Body of pancreas (tissue), 4 donors: ENCODE measurements around the gene DDX47. TPM values are rescaled to one million over a fixed set of nuclear protein-coding genes. Genes with fewer than 3 reads are reported as not detected.
"Not testable (repeated sequence)": the region's sequence is repeated elsewhere in the genome, so short reads cannot be mapped to it uniquely, and the experiment has no call there.

ENCODE experiments used
- ATAC-seq: fragments of 150-250 bp; one replicate; pipeline ENCODE4 v1.9.1; 2016
- DNase-seq, 4 donors: peaks; one replicate each; pipeline ENCODE4 v3.0.0-alpha.2; 2019
- H3K27ac ChIP-seq, 4 donors: fragments of 200-600 bp; sonication (generic); 1 replicate in 3 of 4; 2 replicates in 1 of 4; pipeline versions ENCODE4 v1.5.1 to v1.6.1; 2016 to 2019; ENCODE audit warnings: mild to moderate bottlenecking in 1 of 4, mixed read lengths in 1 of 4, moderate library complexity in 1 of 4
- H3K27me3 ChIP-seq, 2 donors: fragments of 200-600 bp; sonication (generic); one replicate each; pipeline ENCODE4 v1.6.0; 2016; ENCODE audit warnings: mild to moderate bottlenecking in 1 of 2
- H3K36me3 ChIP-seq, 2 donors: fragments of 200-600 bp; sonication (generic); replicated peaks in 1 of 2; 2 replicates each; pipeline ENCODE4 v1.5.1; 2016; ENCODE audit warnings: low read depth in 2 of 2; ENCODE audit not compliant: insufficient read depth in 1 of 2
- H3K4me1 ChIP-seq: fragments of 200-600 bp; sonication (generic); one replicate; pipeline ENCODE4 v1.6.0; 2016
- H3K4me3 ChIP-seq, 2 donors: fragments of 200-600 bp; sonication (generic); 1 replicate in 1 of 2; 2 replicates in 1 of 2; pipeline ENCODE4 v1.5.1; 2016 to 2019
- H3K9me3 ChIP-seq, 3 donors: fragments of 200-600 bp; sonication (generic); 1 replicate in 2 of 3; 2 replicates in 1 of 3; pipeline ENCODE4 v1.5.1; 2016
- POLR2A ChIP-seq, 3 donors: fragments of 450-650 bp; IDR thresholded peaks; one replicate each; pipeline ENCODE4 v1.6.1; 2016; ENCODE audit warnings: antibody characterized with exemption in 3 of 3, mild to moderate bottlenecking in 2 of 3
- WGBS, 2 donors: methylation state at CpG; one replicate each; pipeline ENCODE4 v1.1.5; 2017; 5-methylcytosine and 5-hydroxymethylcytosine counted together
- intact Hi-C: fragments of 100-400 bp; cut with DNase I; formaldehyde crosslinking; loops from one replicate; pipeline ENCODE4 v1.15.1; 2023
- total RNA-seq, 2 donors: library from RNA; depleted of rRNA; stranded (reverse); fragments of >200 nt; gene quantifications; one replicate each; pipeline ENCODE4 v1.1.0, GENCODE V29; 2016
- TF ChIP-seq, protein P1 (sequence below), 7 experiments: fragments of 450-650 bp in 4 of 7; fragments of 200-600 bp in 3 of 7; sonication (generic) in 3 of 7; IDR thresholded peaks; one replicate each; pipeline ENCODE4 v1.5.1; 2016 to 2019; ENCODE audit warnings: antibody characterized with exemption in 7 of 7

The DDX47 gene
- total RNA-seq, 2 donors from 2014 or later, result 32.4 to 59.7 TPM

DNA sequence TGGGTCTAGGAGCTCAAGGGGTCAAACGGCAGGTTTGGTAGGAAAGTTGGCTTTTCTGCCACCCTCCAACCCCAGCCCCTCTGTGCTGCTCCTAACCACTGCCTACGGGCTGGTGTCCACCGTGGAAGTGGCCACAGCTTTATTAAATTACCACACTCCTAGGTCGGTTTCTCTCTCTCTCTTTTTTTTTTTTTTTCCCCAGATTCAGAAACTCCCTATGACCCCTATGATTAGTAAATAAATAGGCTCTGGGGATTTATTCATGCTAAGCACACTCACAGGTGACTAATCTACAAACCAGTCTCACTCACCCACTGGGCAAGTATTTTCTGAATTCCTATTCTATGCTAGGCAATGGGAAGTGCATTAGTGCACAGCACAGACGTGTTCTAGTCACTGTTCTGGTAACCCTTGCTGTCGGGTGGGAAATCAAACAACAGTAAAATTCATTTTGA is 8.7 kb upstream of the DDX47 start:
- no peak for ATAC-seq
- H3K27ac ChIP-seq, result no peak overlapping the region
- H3K4me3 ChIP-seq, result no peak overlapping the region
- no peaks in the 10 kb centered on the region for H3K36me3 ChIP-seq
- no peaks in the 10 kb centered on the region for H3K9me3 ChIP-seq
- no peak for DNase-seq
- TF ChIP-seq, protein P1, sequence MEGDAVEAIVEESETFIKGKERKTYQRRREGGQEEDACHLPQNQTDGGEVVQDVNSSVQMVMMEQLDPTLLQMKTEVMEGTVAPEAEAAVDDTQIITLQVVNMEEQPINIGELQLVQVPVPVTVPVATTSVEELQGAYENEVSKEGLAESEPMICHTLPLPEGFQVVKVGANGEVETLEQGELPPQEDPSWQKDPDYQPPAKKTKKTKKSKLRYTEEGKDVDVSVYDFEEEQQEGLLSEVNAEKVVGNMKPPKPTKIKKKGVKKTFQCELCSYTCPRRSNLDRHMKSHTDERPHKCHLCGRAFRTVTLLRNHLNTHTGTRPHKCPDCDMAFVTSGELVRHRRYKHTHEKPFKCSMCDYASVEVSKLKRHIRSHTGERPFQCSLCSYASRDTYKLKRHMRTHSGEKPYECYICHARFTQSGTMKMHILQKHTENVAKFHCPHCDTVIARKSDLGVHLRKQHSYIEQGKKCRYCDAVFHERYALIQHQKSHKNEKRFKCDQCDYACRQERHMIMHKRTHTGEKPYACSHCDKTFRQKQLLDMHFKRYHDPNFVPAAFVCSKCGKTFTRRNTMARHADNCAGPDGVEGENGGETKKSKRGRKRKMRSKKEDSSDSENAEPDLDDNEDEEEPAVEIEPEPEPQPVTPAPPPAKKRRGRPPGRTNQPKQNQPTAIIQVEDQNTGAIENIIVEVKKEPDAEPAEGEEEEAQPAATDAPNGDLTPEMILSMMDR (IDR thresholded peaks at IDR 0.05), result no peak
- no peak for TF ChIP-seq POLR2A (IDR thresholded peaks at IDR 0.05)
- no peaks in the 10 kb centered on the region for H3K27me3 ChIP-seq
- intact Hi-C loops, result no loop called here
- H3K4me1 ChIP-seq, result no peaks in the 10 kb centered on the region
- 58 to 60% methylated on average over 6 of the region's 6 CpGs for WGBS, 2 donors

DNA sequence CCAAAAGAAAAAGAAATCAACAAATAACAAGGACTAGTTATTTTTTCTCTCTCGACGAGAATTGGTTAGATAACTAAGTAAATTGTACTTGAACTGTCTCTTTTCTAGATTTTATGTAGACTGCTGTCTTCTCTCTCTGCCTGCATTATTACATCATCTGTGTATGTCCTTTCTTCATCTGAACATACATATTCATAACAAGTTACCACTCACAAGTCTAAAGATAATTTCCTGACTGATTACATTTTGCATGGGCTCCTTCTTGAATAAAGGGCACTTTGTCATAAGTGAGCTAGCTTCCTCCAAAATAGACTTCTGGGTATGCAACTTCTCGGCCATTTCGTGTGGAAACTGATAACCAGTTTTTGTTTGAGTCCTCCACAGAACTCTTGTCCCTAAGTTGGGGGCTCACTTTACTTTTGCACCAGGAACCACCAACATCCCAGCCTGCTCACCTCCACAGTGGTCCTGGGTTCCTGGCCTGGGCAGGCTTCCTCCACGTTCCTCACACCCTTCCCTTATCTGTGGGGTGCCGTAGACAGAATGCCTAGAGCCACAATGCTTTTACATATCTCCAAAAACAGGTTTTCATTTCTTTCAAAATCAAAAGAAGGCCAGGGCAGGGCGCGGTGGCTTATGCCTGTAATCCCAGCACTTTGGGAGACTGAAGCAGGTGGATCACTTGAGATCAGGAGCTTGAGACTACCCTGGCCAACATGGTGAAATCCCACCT is 6.2 kb upstream of the DDX47 start:
- Histone ChIP-seq H3K4me3 (no peak overlapping the region), H3K27me3 (no peaks in the 10 kb centered on the region), H3K9me3 (no peaks in the 10 kb centered on the region), H3K36me3 (no peaks in the 10 kb centered on the region), H3K27ac (peak overlapping the region in 2 of 4 donors; percentile 26 to 71), H3K4me1 (peaks cover 8% of the 10 kb centered on the region)
- 71 to 74% methylated on average over 8 of the region's 8 CpGs for WGBS, 2 donors
- intact Hi-C loops, result no loop called here
- DNase-seq (no peak), ATAC-seq (no peak)
- TF ChIP-seq POLR2A (IDR thresholded peaks at IDR 0.05), result no peak

DNA sequence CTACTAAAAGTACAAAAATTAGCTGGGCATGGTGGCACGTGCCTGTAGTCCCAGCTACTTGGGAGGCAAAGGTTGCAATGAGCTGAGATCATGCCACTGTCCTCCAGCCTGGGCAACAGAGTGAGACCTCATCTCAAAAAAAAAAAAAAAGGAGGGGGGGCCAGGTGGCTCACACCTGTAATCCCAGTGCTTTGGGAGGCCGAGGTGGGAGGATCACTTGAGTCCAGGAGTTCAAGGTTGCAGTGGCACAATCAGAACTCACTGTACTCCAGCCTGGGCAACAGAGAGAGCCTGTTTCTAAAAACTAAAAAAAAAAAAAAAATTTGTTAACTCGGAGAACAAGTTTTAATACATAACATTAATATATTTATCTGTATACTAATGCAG is 5.6 kb upstream of the DDX47 start:
- DNase-seq, H3K9me3 ChIP-seq, H3K36me3 ChIP-seq, intact Hi-C loops, H3K4me3 ChIP-seq, H3K4me1 ChIP-seq, ATAC-seq, H3K27me3 ChIP-seq: not testable (repeated sequence)
- 57 to 71% methylated on average over 3 of the region's 3 CpGs for WGBS, 2 donors
- peak overlapping the region in 2 of 4 donors; percentile 26 to 71 for H3K27ac ChIP-seq

DNA sequence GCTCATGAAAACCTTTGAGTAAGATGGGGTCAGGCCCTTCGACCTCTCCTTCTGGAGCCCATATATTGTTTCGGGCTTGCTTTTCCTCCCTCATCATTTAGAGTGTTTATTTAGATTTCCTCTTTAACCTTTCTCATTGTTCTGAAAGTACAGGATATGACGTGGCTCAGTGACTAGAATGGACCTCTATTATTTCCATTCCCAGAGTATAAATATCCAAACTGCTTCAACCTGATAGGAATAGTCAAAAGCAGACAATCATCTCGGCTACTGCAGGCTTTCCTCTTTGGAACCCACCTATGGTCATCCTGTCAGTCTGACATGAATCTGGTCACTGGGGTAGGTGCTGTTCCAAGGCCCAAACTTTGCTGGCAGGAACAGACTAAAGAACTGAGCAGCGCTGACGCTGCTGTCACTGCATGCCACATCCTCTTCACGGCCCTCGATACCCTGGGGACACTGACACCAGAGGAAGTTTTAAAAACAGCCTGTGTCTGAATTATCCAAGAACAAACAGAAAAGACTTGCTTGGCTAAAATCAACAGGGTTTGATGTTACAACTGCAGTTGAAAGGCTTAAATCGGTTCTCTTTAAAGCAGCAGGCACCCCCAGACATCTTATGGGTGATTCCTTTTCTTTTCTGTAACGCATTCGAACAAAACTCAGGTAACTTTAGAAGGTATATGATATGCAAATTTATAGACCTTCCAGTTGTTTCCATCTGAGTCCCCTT is 5.0 kb upstream of the DDX47 start:
- ATAC-seq (peak; percentile 10), DNase-seq (peak in 2 of 4 donors; percentile 17 to 52)
- 60 to 71% methylated on average over 11 of the region's 11 CpGs for WGBS, 2 donors
- Histone ChIP-seq H3K27ac (peak overlapping the region in 3 of 4 donors; percentile 13 to 71 (median 48)), H3K4me3 (no peak overlapping the region), H3K9me3 (no peaks in the 10 kb centered on the region), H3K4me1 (peaks cover 13% of the 10 kb centered on the region), H3K36me3 (no peaks in the 10 kb centered on the region), H3K27me3 (no peaks in the 10 kb centered on the region)
- intact Hi-C loops, result no loop called here
- TF ChIP-seq POLR2A (IDR thresholded peaks at IDR 0.05), result peak in 2 of 3 donors; percentile 13 to 21
- TF ChIP-seq, protein P1 (IDR thresholded peaks at IDR 0.05), result no peak

DNA sequence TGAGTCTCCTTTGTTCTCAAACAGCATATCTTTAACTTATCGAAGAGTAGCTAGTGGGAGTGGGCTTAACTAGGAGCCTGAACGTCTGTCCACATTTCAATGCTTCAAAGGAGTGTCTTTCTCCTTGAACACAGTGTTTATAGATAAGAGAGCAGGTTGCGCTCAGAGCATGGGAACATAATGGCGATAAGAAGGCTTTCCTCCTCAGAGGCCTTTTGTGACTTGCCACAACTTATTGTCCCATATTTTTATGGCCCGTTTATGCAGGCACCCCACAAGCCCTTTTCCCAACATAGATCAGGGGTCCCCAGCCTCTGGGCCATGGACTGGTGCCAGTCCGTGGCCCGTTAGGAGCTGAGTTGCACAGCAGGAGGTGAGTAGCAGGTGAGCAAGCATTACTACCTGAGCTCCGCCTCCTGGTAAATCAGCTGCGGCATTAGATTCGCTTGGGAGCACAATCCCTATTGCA is 2.6 kb upstream of the DDX47 start:
- H3K36me3 ChIP-seq, result no peaks in the 10 kb centered on the region
- no peaks in the 10 kb centered on the region for H3K27me3 ChIP-seq
- peak overlapping the region in 1 of 4 donors; percentile 8 for H3K27ac ChIP-seq
- 38 to 60% methylated on average over 10 of the region's 10 CpGs for WGBS, 2 donors
- no peaks in the 10 kb centered on the region for H3K9me3 ChIP-seq
- peak in 2 of 4 donors; percentile 19 to 27 for DNase-seq
- intact Hi-C loops, result no loop called here
- no peak overlapping the region for H3K4me3 ChIP-seq
- H3K4me1 ChIP-seq, result peaks cover 29% of the 10 kb centered on the region
- ATAC-seq, result no peak
- TF ChIP-seq, protein P1 (IDR thresholded peaks at IDR 0.05), result no peak
- TF ChIP-seq POLR2A (IDR thresholded peaks at IDR 0.05), result no peak
